ENCODE measurements around the gene KLF15.

Gene KLF15

DNA sequence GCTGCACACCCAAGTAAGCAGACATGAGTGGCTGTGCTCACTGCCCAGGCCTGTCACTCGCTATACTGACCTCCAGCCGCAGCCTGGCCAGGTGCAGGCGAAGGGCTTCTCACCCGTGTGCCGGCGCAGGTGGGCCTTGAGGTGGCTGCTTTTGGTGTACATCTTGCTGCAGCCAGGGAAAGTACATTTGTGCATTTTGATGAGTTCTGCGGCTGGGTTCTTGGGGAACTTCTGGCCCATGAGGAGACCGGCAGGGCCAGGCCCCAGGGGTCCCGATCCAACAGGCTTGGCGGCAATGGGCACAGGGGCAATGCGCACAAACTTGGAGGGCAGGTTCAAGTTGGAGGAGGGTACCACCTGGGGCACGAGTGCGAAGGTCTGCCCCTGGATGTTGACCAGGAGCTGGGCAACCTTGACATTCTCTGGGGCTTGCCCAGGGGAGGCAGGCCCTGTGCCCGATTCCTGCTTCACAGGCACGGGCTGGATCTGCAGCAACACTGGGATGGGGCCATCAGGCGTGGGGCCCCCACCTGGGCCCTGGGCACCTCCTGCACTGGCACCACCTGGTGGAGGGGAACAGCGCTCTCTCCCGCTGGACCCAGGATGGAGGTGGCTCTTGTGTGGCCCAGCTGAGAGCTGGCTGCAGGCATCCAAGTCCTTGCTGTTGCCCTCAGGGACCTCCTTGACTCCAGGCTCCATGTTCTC, 5.3 kb downstream of the KLF15 start:
- no peak overlapping the region for H3K4me3 ChIP-seq (replicated peaks; ENCODE audit: low read depth, low read length)
- no peak for DNase-seq (ENCODE audit: extremely low read depth, low read depth)
- TF ChIP-seq, protein P1, sequence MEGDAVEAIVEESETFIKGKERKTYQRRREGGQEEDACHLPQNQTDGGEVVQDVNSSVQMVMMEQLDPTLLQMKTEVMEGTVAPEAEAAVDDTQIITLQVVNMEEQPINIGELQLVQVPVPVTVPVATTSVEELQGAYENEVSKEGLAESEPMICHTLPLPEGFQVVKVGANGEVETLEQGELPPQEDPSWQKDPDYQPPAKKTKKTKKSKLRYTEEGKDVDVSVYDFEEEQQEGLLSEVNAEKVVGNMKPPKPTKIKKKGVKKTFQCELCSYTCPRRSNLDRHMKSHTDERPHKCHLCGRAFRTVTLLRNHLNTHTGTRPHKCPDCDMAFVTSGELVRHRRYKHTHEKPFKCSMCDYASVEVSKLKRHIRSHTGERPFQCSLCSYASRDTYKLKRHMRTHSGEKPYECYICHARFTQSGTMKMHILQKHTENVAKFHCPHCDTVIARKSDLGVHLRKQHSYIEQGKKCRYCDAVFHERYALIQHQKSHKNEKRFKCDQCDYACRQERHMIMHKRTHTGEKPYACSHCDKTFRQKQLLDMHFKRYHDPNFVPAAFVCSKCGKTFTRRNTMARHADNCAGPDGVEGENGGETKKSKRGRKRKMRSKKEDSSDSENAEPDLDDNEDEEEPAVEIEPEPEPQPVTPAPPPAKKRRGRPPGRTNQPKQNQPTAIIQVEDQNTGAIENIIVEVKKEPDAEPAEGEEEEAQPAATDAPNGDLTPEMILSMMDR (IDR thresholded peaks at IDR 0.05; ENCODE audit: low read depth, low read length, missing control alignments) = no peak

DNA sequence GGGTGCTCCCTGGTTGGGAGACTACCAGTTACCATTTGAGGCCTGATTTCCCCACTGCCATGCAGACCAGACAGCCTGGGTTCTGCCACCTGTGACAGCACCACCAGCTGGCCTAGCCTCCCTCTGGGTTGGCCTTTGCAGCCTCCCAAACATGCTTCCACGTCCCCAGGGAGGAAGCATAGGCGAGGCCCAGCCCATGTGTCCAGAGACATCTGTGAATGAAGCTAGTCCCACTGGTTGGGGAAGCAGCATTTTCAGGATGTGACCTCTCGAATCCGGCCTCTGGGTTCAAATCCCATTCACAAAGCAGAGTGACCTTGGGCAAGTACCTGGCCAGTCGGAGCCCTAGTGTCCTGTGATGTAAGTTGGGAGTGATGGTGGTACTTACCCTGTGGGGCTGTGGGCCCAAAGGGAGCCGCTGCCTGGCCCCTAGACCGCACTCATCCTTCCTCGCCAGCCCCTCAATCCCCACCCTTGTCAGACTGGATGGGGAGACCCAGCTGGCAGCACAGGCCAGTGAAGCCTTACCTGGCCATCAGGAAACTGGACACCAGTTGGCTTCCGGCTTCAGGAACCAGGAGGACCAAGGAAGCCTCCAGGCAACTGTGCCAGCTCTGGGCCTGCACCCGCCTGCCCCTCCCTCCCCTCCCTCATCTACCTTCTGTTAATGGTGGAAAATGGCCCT, 6.0 kb downstream of the KLF15 start:
- no peak for DNase-seq (ENCODE audit: extremely low read depth, low read depth)
- TF ChIP-seq, protein P1 (IDR thresholded peaks at IDR 0.05; ENCODE audit: low read depth, low read length, missing control alignments) = no peak
- H3K4me3 ChIP-seq (replicated peaks; ENCODE audit: low read depth, low read length) = no peak overlapping the region

DNA sequence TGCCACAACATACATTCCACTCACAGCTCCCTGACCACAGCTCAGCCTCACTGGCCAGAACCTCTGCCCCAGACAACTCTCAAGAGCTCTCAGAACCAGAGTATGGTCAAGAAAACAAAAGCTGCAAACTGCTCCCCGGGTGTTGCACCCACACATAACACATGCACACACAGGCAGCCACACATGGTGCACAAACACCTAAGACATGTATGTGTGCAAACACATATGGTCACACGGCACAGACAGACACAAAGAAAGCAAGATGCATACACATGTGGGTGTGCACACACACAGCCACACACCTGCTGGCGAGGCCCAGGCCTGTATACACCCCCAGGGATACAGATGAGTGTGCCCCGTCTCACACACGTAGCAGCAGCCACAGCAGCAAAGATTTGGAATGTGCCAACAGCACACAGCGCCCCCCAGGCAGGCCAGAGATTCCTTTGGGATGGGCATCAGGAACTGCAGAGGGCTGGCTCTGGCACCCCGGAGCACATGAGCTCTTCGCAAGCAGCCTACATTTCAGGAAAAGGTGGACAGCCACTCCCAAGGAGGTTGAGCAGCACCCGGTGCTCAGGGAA, 6.6 kb downstream of the KLF15 start:
- DNase-seq (ENCODE audit: extremely low read depth, low read depth) = no peak
- H3K4me3 ChIP-seq (replicated peaks; ENCODE audit: low read depth, low read length) = no peak overlapping the region
- TF ChIP-seq, protein P1 (IDR thresholded peaks at IDR 0.05; ENCODE audit: low read depth, low read length, missing control alignments) = no peak

DNA sequence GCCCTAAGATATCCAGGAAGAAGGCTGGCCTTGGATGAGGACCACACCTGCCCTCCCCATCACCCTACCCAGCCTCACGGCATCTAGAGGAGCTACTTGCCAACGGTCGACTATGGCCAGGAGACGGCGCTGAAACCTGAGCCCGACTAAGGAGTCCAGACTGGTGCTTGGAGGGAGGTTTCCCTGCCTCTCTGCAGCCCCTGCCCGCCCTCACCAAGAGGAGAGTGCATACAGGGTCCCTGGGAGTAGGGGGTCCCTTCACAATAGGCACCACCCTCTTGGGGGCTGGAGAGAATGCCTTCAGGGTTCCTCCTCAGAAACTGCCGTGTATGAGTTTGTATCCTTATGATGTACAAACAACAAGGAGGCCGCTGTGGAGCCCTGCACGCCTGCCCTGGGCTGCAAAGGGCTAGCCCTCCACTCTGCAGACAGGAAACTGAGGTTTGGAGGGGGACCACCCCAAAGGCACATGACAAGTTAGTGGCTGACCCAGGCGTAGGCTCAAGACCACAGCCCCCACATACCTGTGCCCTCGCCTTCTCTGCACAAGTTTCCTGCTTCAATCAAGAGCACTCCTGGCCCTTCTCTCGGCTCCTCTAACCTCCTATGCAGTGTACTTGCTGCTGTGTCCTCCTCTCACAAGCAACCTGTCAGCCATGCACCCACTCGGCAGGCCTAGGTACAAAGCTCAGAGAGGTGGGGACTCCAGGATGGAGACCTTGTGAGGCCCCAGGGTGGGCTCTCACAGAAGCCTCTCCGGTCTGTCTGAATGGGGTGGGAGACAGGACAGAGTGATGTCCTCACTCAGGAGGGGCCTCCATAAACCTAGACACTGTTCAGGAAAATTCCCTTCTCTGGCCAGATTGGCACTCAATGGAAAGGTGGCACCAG, 7.4 kb downstream of the KLF15 start:
- DNase-seq (ENCODE audit: extremely low read depth, low read depth) = no peak
- no peak overlapping the region for H3K4me3 ChIP-seq (replicated peaks; ENCODE audit: low read depth, low read length)
- TF ChIP-seq, protein P1 (IDR thresholded peaks at IDR 0.05; ENCODE audit: low read depth, low read length, missing control alignments) = no peak

DNA sequence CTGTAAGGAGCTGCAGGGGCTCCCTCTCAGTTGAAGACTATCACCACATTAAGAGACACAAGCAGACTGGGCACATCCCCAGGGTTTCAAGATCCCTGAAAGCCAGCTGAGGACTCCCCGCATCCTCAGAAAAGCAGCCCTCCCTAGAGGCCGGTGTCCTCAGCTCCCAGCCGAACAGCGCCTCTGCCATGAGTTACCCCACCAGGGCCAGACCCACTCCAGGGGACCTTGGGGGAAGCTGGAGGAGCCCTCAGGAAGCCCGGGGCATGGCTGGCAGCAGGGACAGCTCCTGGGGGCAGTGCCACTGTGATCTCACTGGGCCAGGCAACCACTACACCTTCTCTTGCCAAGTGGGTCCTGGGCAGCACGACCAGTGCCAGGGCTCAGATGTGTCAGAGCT, 8.1 kb downstream of the KLF15 start:
- TF ChIP-seq, protein P1 (IDR thresholded peaks at IDR 0.05; ENCODE audit: low read depth, low read length, missing control alignments) = no peak
- no peak for DNase-seq (ENCODE audit: extremely low read depth, low read depth)
- no peak overlapping the region for H3K4me3 ChIP-seq (replicated peaks; ENCODE audit: low read depth, low read length)

DNA sequence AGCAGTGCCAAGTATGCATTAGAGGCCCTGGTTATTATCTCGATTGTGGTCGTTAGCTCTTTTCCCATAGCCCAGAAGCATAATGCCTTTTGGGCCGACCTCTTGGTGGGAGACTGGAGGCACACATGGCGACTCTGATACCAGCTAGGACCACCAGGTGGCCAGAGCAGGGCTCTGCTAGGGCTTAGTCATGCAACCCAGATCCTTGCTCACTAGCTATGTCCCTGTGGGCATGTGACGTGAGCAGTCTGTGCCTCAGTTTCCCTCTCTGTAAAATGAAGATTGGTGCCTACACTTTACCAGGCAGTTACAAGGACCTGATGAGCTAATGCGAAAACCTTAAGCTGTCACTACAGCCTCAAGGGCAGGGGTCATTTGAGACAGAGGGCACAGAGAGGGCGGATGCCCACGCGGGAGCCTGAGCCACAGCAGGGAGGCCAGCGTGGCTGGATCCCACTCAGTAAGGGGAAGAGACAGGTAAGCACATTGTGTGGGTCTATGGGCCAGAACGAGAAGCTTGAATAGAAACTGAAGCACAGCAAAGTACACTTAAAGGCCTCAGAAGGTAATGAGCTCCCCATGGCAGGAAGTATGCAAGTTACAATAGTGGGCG, 8.8 kb downstream of the KLF15 start:
- TF ChIP-seq, protein P1 (IDR thresholded peaks at IDR 0.05; ENCODE audit: low read depth, low read length, missing control alignments) = peak; percentile 24
- DNase-seq (ENCODE audit: extremely low read depth, low read depth) = no peak
- H3K4me3 ChIP-seq (replicated peaks; ENCODE audit: low read depth, low read length) = no peak overlapping the region
